Lower leg skin (tissue), 4 donors: Measurements from ENCODE around the gene AGBL1. TPM values are rescaled to one million over a fixed set of nuclear protein-coding genes. Genes with fewer than 3 reads are reported as not detected.

Experiments used
- DNase-seq, 2 donors: peaks; one replicate each; pipeline ENCODE4 v3.0.0-alpha.2; 2019; ENCODE audit warnings: low spot score in 2 of 2
- H3K4me3 ChIP-seq: fragments of 200-600 bp; sonication (generic); 2 replicates; pipeline ENCODE4 v1.5.1; 2017; ENCODE audit warnings: mild to moderate bottlenecking, low read depth; ENCODE audit not compliant: poor library complexity, severe bottlenecking
- CTCF ChIP-seq, 3 donors: fragments of 450-650 bp; IDR thresholded peaks; one replicate each; pipeline ENCODE4 v1.5.1; 2016; ENCODE audit warnings: antibody characterized with exemption in 3 of 3, mild to moderate bottlenecking in 3 of 3, moderate library complexity in 2 of 3
- POLR2A ChIP-seq, 2 donors: fragments of 450-650 bp; IDR thresholded peaks; one replicate each; pipeline ENCODE4 v1.6.1; 2016 to 2017; ENCODE audit warnings: antibody characterized with exemption in 2 of 2, mild to moderate bottlenecking in 1 of 2, moderate library complexity in 1 of 2
- WGBS, 2 donors: methylation state at CpG; one replicate each; pipeline ENCODE4 v1.1.5; 2018; 5-methylcytosine and 5-hydroxymethylcytosine counted together
- intact Hi-C: fragments of 100-400 bp; cut with DNase I; formaldehyde crosslinking; loops from one replicate; pipeline ENCODE4 v1.15.0; 2023; ENCODE audit warnings: low total_unique reads
- total RNA-seq, 4 donors: library from RNA; depleted of rRNA; stranded (reverse); fragments of >200 nt; gene quantifications; one replicate each; pipeline ENCODE4 v1.1.0, GENCODE V29; 2016

AGBL1 gene
- total RNA-seq, 4 donors from 2014 or later, result 0.13 to 0.91 TPM; not detected in 2

- TF ChIP-seq POLR2A (IDR thresholded peaks at IDR 0.05) (no peak), CTCF (IDR thresholded peaks at IDR 0.05) (no peak)
- DNase-seq, result no peak
- no peak overlapping the region for H3K4me3 ChIP-seq
- 37% methylated on average over 5 of the region's 5 CpGs for WGBS, 2 donors
- intact Hi-C loops, result loop anchor here (5.0 kb wide), 1 partner anchor 737 kb away; no protein-coding TSS in a partner anchor
These were observed 680.3 kb downstream of the AGBL1 start for GRCh38 chr15:86759800-86760523.

GRCh38 chr15:86762874-86763273 lies 683.2 kb downstream of the AGBL1 start:
- no peak for DNase-seq
- intact Hi-C loops, result loop anchor here (5.0 kb wide), 1 partner anchor 734 kb away; no protein-coding TSS in a partner anchor
- H3K4me3 ChIP-seq, result no peak overlapping the region
- no peak for TF ChIP-seq POLR2A (IDR thresholded peaks at IDR 0.05)
- no peak for TF ChIP-seq CTCF (IDR thresholded peaks at IDR 0.05)
- WGBS, 2 donors, result 68 to 69% methylated on average over 2 of the region's 2 CpGs

GRCh38 chr15:86764021-86764420 lies 684.4 kb downstream of the AGBL1 start:
- DNase-seq, result no peak
- intact Hi-C loops, result loop anchor here (5.0 kb wide), 1 partner anchor 733 kb away; no protein-coding TSS in a partner anchor
- TF ChIP-seq CTCF (IDR thresholded peaks at IDR 0.05), result no peak
- TF ChIP-seq POLR2A (IDR thresholded peaks at IDR 0.05), result no peak
- WGBS, 2 donors, result 83 to 86% methylated on average over 3 of the region's 3 CpGs
- H3K4me3 ChIP-seq, result no peak overlapping the region

- TF ChIP-seq POLR2A (IDR thresholded peaks at IDR 0.05) (no peak), CTCF (IDR thresholded peaks at IDR 0.05) (no peak)
- WGBS, 2 donors, result 34 to 35% methylated on average over 5 of the region's 5 CpGs
- DNase-seq, result no peak
- intact Hi-C loops, result no loop called here
- no peak overlapping the region for H3K4me3 ChIP-seq
These were observed 685.6 kb downstream of the AGBL1 start for GRCh38 chr15:86765281-86765680.

GRCh38 chr15:86772369-86773059 lies 692.8 kb downstream of the AGBL1 start:
- H3K4me3 ChIP-seq, result no peak overlapping the region
- 61 to 70% methylated on average over 3 of the region's 3 CpGs for WGBS, 2 donors
- intact Hi-C loops, result no loop called here
- TF ChIP-seq POLR2A (IDR thresholded peaks at IDR 0.05) (no peak), CTCF (IDR thresholded peaks at IDR 0.05) (no peak)
- no peak for DNase-seq
